HG03520 (cell line): ENCODE data around the gene PACS1.
"Not testable (repeated sequence)": the region's sequence is repeated elsewhere in the genome, so short reads cannot be mapped to it uniquely, and the experiment has no call there.

ENCODE experiments used
- ATAC-seq: cut with Tn5 transposase; IDR thresholded peaks from one replicate; pipeline ENCODE4 v1.9.1; 2021; ENCODE audit warnings: mild to moderate bottlenecking, moderate library complexity; ENCODE audit not compliant: unreplicated experiment

Gene PACS1

GRCh38 chr11:66267379-66268243 lies 197.5 kb downstream of the PACS1 start:
- ATAC-seq = peak; percentile 26

- peak; percentile 78 for ATAC-seq
Measured at GRCh38 chr11:66268244-66268951, 198.3 kb downstream of the PACS1 start, which contains the start of gene RAB1B. Gene RAB1B, plus strand, starts transcription at chr11:66268639. Its CDS starts 41 bp downstream, at chr11:66268680.

- ATAC-seq = no peak
Measured at GRCh38 chr11:66268952-66269905, 199.2 kb downstream of the PACS1 start.

GRCh38 chr11:66271816-66272215 lies 201.7 kb downstream of the PACS1 start:
- no peak for ATAC-seq

- ATAC-seq = no peak
Measured at GRCh38 chr11:66272596-66272995, 202.5 kb downstream of the PACS1 start.

GRCh38 chr11:66274219-66274618 lies 204.1 kb downstream of the PACS1 start:
- no peak for ATAC-seq

GRCh38 chr11:66275396-66275795 lies 205.3 kb downstream of the PACS1 start:
- ATAC-seq = no peak

GRCh38 chr11:66275984-66276612 lies 206.0 kb downstream of the PACS1 start:
- ATAC-seq = no peak

GRCh38 chr11:66276619-66277018 lies 206.5 kb downstream of the PACS1 start:
- not testable (repeated sequence) for ATAC-seq

- ATAC-seq = not testable (repeated sequence)
Measured at GRCh38 chr11:66277064-66277463, 207.0 kb downstream of the PACS1 start.

- no peak for ATAC-seq
Measured at GRCh38 chr11:66277471-66278362, 207.6 kb downstream of the PACS1 start, which contains the start of gene CNIH2. Gene CNIH2, plus strand, starts transcription at chr11:66278175. Its CDS starts 282 bp downstream, at chr11:66278457.

- ATAC-seq = no peak
Measured at GRCh38 chr11:66278363-66279091, 208.5 kb downstream of the PACS1 start.

- ATAC-seq = no peak
Measured at GRCh38 chr11:66279092-66279734, 209.1 kb downstream of the PACS1 start.

GRCh38 chr11:66280428-66280827 lies 210.4 kb downstream of the PACS1 start:
- no peak for ATAC-seq

- no peak for ATAC-seq
Measured at GRCh38 chr11:66281001-66281400, 210.9 kb downstream of the PACS1 start.

- ATAC-seq = no peak
Measured at GRCh38 chr11:66281776-66282467, 211.8 kb downstream of the PACS1 start.
